Keratinocyte (primary cell): ENCODE data around the gene FAM136A.
"Not testable (repeated sequence)": the region's sequence is repeated elsewhere in the genome, so short reads cannot be mapped to it uniquely, and the experiment has no call there.

Experiments used
- EZH2 ChIP-seq: IDR thresholded peaks from one replicate; pipeline ENCODE4 v1.6.1; 2012; ENCODE audit warnings: inconsistent platforms, mild to moderate bottlenecking, low read length, moderate library complexity
- TF ChIP-seq, protein P1 (sequence below), 3 experiments: IDR thresholded peaks in 1 of 3; conservative IDR thresholded peaks in 1 of 3; optimal IDR thresholded peaks in 1 of 3; 2 replicates in 2 of 3; 3 replicates in 1 of 3; pipeline versions ENCODE3 to v1.5.1; 2011; ENCODE audit warnings: low read length in 3 of 3, mild to moderate bottlenecking in 3 of 3, moderate library complexity in 2 of 3, control low read depth in 1 of 3, inconsistent platforms in 1 of 3; ENCODE audit not compliant: insufficient read depth in 2 of 3; ENCODE audit errors: extremely low read depth in 1 of 3

- not testable (repeated sequence) for TF ChIP-seq EZH2
- TF ChIP-seq, protein P1, sequence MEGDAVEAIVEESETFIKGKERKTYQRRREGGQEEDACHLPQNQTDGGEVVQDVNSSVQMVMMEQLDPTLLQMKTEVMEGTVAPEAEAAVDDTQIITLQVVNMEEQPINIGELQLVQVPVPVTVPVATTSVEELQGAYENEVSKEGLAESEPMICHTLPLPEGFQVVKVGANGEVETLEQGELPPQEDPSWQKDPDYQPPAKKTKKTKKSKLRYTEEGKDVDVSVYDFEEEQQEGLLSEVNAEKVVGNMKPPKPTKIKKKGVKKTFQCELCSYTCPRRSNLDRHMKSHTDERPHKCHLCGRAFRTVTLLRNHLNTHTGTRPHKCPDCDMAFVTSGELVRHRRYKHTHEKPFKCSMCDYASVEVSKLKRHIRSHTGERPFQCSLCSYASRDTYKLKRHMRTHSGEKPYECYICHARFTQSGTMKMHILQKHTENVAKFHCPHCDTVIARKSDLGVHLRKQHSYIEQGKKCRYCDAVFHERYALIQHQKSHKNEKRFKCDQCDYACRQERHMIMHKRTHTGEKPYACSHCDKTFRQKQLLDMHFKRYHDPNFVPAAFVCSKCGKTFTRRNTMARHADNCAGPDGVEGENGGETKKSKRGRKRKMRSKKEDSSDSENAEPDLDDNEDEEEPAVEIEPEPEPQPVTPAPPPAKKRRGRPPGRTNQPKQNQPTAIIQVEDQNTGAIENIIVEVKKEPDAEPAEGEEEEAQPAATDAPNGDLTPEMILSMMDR (optimal IDR thresholded peaks at IDR 0.05 in 1 of 3, IDR thresholded peaks at IDR 0.05 in 1 of 3, conservative IDR thresholded peaks at IDR 0.05 in 1 of 3; ENCODE audit: extremely low read depth in 1 of 3, insufficient read depth in 2 of 3, low read length in 3 of 3): not testable (repeated sequence)
Observed at GRCh38 chr2:70302195-70302546, 304 bp upstream of the FAM136A start.
